Upper lobe of left lung (tissue), 4 donors: ENCODE results near the gene DTNB.

ENCODE experiments used
- EP300 ChIP-seq, 4 donors: sonication (generic); formaldehyde crosslinking; IDR thresholded peaks; one replicate each; pipeline ENCODE4 v1.5.1; 2017; ENCODE audit warnings: antibody characterized with exemption in 4 of 4, control low read depth in 2 of 4
- POLR2A ChIP-seq, 4 donors: fragments of 450-650 bp; IDR thresholded peaks; one replicate each; pipeline ENCODE4 v1.5.1; 2016 to 2017; ENCODE audit warnings: antibody characterized with exemption in 4 of 4, mild to moderate bottlenecking in 2 of 4
- POLR2AphosphoS5 ChIP-seq, 2 donors: sonication (generic); formaldehyde crosslinking; IDR thresholded peaks; one replicate each; pipeline ENCODE4 v1.5.1; 2017; ENCODE audit warnings: antibody characterized with exemption in 2 of 2
- TF ChIP-seq, protein P1 (sequence below), 6 experiments: fragments of 450-650 bp in 4 of 6; fragments of 200-600 bp in 2 of 6; sonication (generic) in 2 of 6; IDR thresholded peaks; one replicate each; pipeline ENCODE4 v1.5.1; 2016 to 2019; ENCODE audit warnings: antibody characterized with exemption in 6 of 6

DNA sequence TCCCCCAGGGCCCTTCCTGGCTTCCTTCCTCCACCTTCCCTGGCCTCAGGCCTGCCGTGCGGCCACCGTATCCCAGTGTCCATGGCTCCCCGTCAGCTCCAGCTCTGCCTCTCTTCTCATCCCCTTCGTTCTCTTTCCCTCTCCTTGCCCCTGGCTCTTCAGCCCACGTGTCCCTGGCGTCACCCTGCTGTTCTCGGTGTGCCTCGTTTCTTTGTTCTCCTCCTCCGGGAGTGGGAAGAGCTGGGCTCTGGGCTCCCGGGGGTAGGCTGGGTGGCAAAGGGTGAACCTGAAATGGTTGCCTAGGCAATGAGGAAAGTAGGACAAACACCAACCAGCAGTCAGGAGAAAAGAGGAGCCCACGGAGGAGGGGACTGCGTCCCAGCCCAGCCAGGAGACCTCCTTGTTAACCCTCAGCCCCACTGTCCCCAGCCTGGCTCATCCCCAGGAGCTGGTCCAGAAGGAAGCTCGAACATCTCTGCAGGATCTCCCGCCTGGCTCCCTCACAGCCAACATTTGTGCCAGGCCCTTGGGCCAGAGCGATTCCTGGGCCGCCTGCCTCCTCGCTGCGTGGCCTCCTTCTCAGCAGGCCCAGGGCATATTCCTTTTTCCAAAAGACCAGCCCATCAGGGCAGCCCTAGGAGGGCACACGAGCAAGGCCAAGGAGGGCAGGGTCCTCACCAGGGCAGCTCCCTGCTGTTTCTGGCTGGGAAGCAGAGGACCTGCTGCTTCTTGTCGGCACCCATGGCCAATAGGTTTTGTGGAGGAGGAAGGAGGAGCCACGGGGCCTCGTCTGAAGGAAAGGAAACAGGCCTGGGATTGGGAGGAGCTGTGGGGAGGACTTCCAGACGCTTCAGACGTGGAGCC is 300.7 kb downstream of the DTNB start:
- no peak for TF ChIP-seq POLR2A (IDR thresholded peaks at IDR 0.05)
- no peak for TF ChIP-seq EP300 (IDR thresholded peaks at IDR 0.05)
- TF ChIP-seq, protein P1, sequence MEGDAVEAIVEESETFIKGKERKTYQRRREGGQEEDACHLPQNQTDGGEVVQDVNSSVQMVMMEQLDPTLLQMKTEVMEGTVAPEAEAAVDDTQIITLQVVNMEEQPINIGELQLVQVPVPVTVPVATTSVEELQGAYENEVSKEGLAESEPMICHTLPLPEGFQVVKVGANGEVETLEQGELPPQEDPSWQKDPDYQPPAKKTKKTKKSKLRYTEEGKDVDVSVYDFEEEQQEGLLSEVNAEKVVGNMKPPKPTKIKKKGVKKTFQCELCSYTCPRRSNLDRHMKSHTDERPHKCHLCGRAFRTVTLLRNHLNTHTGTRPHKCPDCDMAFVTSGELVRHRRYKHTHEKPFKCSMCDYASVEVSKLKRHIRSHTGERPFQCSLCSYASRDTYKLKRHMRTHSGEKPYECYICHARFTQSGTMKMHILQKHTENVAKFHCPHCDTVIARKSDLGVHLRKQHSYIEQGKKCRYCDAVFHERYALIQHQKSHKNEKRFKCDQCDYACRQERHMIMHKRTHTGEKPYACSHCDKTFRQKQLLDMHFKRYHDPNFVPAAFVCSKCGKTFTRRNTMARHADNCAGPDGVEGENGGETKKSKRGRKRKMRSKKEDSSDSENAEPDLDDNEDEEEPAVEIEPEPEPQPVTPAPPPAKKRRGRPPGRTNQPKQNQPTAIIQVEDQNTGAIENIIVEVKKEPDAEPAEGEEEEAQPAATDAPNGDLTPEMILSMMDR (IDR thresholded peaks at IDR 0.05), result no peak
- no peak for TF ChIP-seq POLR2AphosphoS5 (IDR thresholded peaks at IDR 0.05)
